Measurements from ENCODE around the gene GNB4. TPM values are rescaled to one million over a fixed set of nuclear protein-coding genes. Genes with fewer than 3 reads are reported as not detected.

Gene GNB4
- total and polyA plus RNA-seq, 9 of the 15 experiments (the other 6 are each of a cell fraction or from before 2014, with no cell fraction given) = 6.8 to 36.7 (median 21.4) TPM

GRCh38 chr3:179482857-179483256 lies 31.6 kb upstream of the GNB4 start (continued):
- no peak for TF ChIP-seq TCF15 (CRISPR knock-in tag; IDR thresholded peaks at IDR 0.05)
- TF ChIP-seq ZNF740 (CRISPR knock-in tag; IDR thresholded peaks at IDR 0.05) = no peak
- no peak for TF ChIP-seq ZNF740 (tag; IDR thresholded peaks at IDR 0.05)
- TF ChIP-seq FUS (optimal IDR thresholded peaks at IDR 0.05; ENCODE audit: low read depth, low read length) = no peak
- TF ChIP-seq ZFP91 (CRISPR knock-in tag; IDR thresholded peaks at IDR 0.05) = no peak
- TF ChIP-seq CBFB (CRISPR knock-in tag; IDR thresholded peaks at IDR 0.05) = no peak
- no peak for TF ChIP-seq CHD4 (IDR thresholded peaks at IDR 0.05; ENCODE audit: insufficient read depth, insufficient replicate concordance, low read depth, low read length, poor library complexity, severe bottlenecking)
- TF ChIP-seq NR1H2 (CRISPR knock-in tag; IDR thresholded peaks at IDR 0.05) = no peak
- TF ChIP-seq NFIX (CRISPR knock-in tag; IDR thresholded peaks at IDR 0.05; ENCODE audit: low read depth) = no peak
- no peak for TF ChIP-seq EWSR1 (IDR thresholded peaks at IDR 0.05; ENCODE audit: borderline replicate concordance, low read depth, partially characterized antibody)

All from K562 (cell line).